CD8-positive, alpha-beta memory T cell (primary cell): Measurements from ENCODE around the gene KRT81. TPM values are rescaled to one million over a fixed set of nuclear protein-coding genes. Genes with fewer than 3 reads are reported as not detected.
A peak's percentile ranks its signal among the peaks of the same experiment; 100 is the strongest.

ENCODE experiments used
- CTCF ChIA-PET: fragments of 350-600 bp; sonication (Branson Sonifier 250); formaldehyde crosslinking; loops from one replicate; lab custom pipeline; 2021; ENCODE audit warnings: antibody characterized with exemption; lab: Charles Lee
- POLR2A ChIA-PET: fragments of 350-600 bp; sonication (Branson Sonifier 250); formaldehyde crosslinking; loops from one replicate; lab custom pipeline; 2021; ENCODE audit warnings: antibody characterized with exemption; lab: Charles Lee
- DNase-seq, 5 donors: peaks; one replicate each; pipeline versions ENCODE4 v3.0.0 to v3.0.0-alpha.2; 2020 to 2022; ENCODE audit warnings: mixed read lengths in 1 of 5
- H3K27ac ChIP-seq: one replicate; pipeline ENCODE4 v1.7.0; 2013; ENCODE audit warnings: low read depth, mild to moderate bottlenecking, low read length, moderate library complexity
- H3K27me3 ChIP-seq: 2 replicates; pipeline ENCODE4 v1.7.0; 2013; ENCODE audit warnings: low read length, mild to moderate bottlenecking; ENCODE audit not compliant: insufficient read depth, poor library complexity, severe bottlenecking
- H3K36me3 ChIP-seq: 2 replicates; pipeline ENCODE4 v1.7.0; 2013; ENCODE audit warnings: mild to moderate bottlenecking, low read length, moderate library complexity; ENCODE audit not compliant: insufficient read depth
- H3K4me1 ChIP-seq: 2 replicates; pipeline ENCODE4 v1.7.0; 2013; ENCODE audit warnings: mild to moderate bottlenecking, low read length, moderate library complexity; ENCODE audit not compliant: insufficient read depth
- H3K4me3 ChIP-seq: 2 replicates; pipeline ENCODE4 v1.7.0; 2013; ENCODE audit warnings: mild to moderate bottlenecking, low read length
- H3K9me3 ChIP-seq: 2 replicates; pipeline ENCODE4 v1.7.0; 2013; ENCODE audit warnings: mild to moderate bottlenecking, low read length
- H3K27ac Mint-ChIP-seq, 8 donors: one replicate each; pipeline ENCODE4 v1.8.0; 2020 to 2021; ENCODE audit warnings: mixed read lengths in 8 of 8, mild to moderate bottlenecking in 6 of 8, inconsistent platforms in 3 of 8, moderate library complexity in 3 of 8
- H3K27me3 Mint-ChIP-seq, 2 donors: one replicate each; pipeline ENCODE4 v1.8.0; 2020 to 2021; ENCODE audit warnings: mixed read lengths in 2 of 2, mild to moderate bottlenecking in 1 of 2, moderate library complexity in 1 of 2
- H3K36me3 Mint-ChIP-seq, 3 donors: one replicate each; pipeline ENCODE4 v1.8.0; 2020 to 2021; ENCODE audit warnings: mixed read lengths in 3 of 3, inconsistent platforms in 1 of 3, mild to moderate bottlenecking in 1 of 3
- H3K4me1 Mint-ChIP-seq, 3 donors: one replicate each; pipeline ENCODE4 v1.8.0; 2020 to 2021; ENCODE audit warnings: mixed read lengths in 3 of 3, inconsistent platforms in 1 of 3, mild to moderate bottlenecking in 1 of 3
- H3K4me3 Mint-ChIP-seq, 7 donors: one replicate each; pipeline ENCODE4 v1.8.0; 2020 to 2021; ENCODE audit warnings: mixed read lengths in 7 of 7, mild to moderate bottlenecking in 6 of 7, moderate library complexity in 4 of 7, inconsistent platforms in 2 of 7
- H3K9me3 Mint-ChIP-seq, 5 donors: one replicate each; pipeline ENCODE4 v1.8.0; 2020 to 2022; ENCODE audit warnings: mixed read lengths in 5 of 5, mild to moderate bottlenecking in 3 of 5, moderate library complexity in 2 of 5, inconsistent platforms in 1 of 5
- polyA plus RNA-seq: library from polyadenylated mRNA; unstranded; fragments of 300-500 nt; fragmentation: Illumina TruSeq; gene quantifications from one replicate; pipeline ENCODE4 v1.2.3, GENCODE V29; 2021
- total RNA-seq, 2 experiments: library from RNA; stranded (reverse); gene quantifications; one replicate each; pipeline ENCODE4 v1.2.3, GENCODE V29; 2021

KRT81 gene
- total and polyA plus RNA-seq, 3 experiments from 2014 or later = not detected

DNA sequence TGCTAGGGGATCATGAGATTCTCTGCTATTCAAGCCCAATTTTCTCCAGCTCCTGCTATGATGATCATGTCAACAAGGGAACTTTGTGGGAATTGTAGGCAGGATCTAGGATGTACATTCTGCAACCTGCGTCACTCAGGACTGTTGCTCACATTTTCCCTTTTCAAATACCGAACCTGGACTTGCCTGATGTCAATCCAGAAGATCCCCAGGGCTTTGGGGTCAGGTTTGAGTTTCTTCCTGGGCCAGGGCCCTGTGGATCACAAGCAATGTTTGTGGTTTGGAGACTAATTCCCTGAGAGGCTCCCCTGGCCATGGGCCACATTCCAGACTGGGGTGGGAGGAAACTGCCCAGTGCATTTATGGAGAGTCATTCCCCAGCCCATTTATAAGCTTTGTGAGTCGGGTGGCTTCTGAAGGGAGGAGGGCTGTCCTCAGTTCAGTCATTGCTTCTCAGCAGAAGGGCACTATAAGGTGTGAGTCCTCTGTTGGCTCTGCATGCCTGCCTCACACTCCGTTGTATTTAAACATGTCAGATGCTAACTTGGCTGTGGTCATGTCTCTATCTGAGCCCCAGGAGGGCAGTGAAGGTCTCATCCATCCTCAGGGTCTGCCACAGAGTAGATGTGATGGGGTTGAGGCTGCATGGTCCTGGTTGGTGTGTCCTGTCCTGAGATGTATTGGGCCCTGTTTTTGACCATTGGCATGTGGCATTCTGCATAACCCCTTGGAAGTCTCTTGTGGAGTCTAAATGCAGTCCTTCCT, 10.4 kb downstream of the KRT81 start:
- no peaks in the 10 kb centered on the region for H3K9me3 Mint-ChIP-seq
- no peak overlapping the region for H3K4me3 Mint-ChIP-seq
- Histone ChIP-seq H3K36me3 (no peaks in the 10 kb centered on the region), H3K4me1 (peaks cover 6% of the 10 kb centered on the region), H3K9me3 (no peaks in the 10 kb centered on the region), H3K4me3 (no peak overlapping the region), H3K27me3 (no peaks in the 10 kb centered on the region), H3K27ac (no peak overlapping the region)
- H3K27me3 Mint-ChIP-seq = peaks cover 16 to 50% of the 10 kb centered on the region in 2 donors
- DNase-seq = no peak
- H3K4me1 Mint-ChIP-seq = peaks cover 7 to 11% (median 10%) of the 10 kb centered on the region in 3 donors
- POLR2A ChIA-PET = no interaction called here
- no peaks in the 10 kb centered on the region for H3K36me3 Mint-ChIP-seq
- peak overlapping the region in 1 of 8 donors; percentile 10 for H3K27ac Mint-ChIP-seq
- CTCF ChIA-PET = interaction anchor here (3.2 kb wide), 1 partner anchor 11 kb away, joined by 20 read pairs; no protein-coding TSS in a partner anchor

GRCh38 chr12:52280319-52280795, 11.0 kb downstream of the KRT81 start:
- no peak overlapping the region for H3K4me3 Mint-ChIP-seq
- POLR2A ChIA-PET = no interaction called here
- H3K9me3 Mint-ChIP-seq = no peaks in the 10 kb centered on the region
- Histone ChIP-seq H3K4me3 (no peak overlapping the region), H3K27me3 (no peaks in the 10 kb centered on the region), H3K27ac (no peak overlapping the region), H3K36me3 (no peaks in the 10 kb centered on the region), H3K4me1 (peaks cover 6% of the 10 kb centered on the region), H3K9me3 (no peaks in the 10 kb centered on the region)
- H3K27ac Mint-ChIP-seq = no peak overlapping the region
- no peak for DNase-seq
- peaks cover 16 to 52% of the 10 kb centered on the region in 2 donors for H3K27me3 Mint-ChIP-seq
- H3K4me1 Mint-ChIP-seq = peaks cover 6 to 11% (median 10%) of the 10 kb centered on the region in 3 donors
- CTCF ChIA-PET = interaction anchor here (1.5 to 3.2 kb wide), 3 partner anchors 8 to 13 kb away, joined by 4 to 20 read pairs (median 17); no protein-coding TSS in a partner anchor
- H3K36me3 Mint-ChIP-seq = no peaks in the 10 kb centered on the region

- Histone ChIP-seq H3K4me3 (no peak overlapping the region), H3K36me3 (no peaks in the 10 kb centered on the region), H3K27me3 (no peaks in the 10 kb centered on the region), H3K4me1 (peaks cover 6% of the 10 kb centered on the region), H3K27ac (no peak overlapping the region), H3K9me3 (no peaks in the 10 kb centered on the region)
- peaks cover 6 to 11% (median 10%) of the 10 kb centered on the region in 3 donors for H3K4me1 Mint-ChIP-seq
- POLR2A ChIA-PET = interaction anchor here (1.2 kb wide), 1 partner anchor 1380 kb away, joined by 3 read pairs; no protein-coding TSS in a partner anchor
- H3K36me3 Mint-ChIP-seq = no peaks in the 10 kb centered on the region
- no peak overlapping the region for H3K27ac Mint-ChIP-seq
- no peak for DNase-seq
- no peaks in the 10 kb centered on the region for H3K9me3 Mint-ChIP-seq
- CTCF ChIA-PET = interaction anchor here (0.6 to 3.2 kb wide), 17 partner anchors 9 to 119 kb away, joined by 3 to 20 read pairs (median 4); partner anchors contain the start of gene KRT85
- peak overlapping the region in 1 of 7 donors; percentile 65 for H3K4me3 Mint-ChIP-seq
- peaks cover 16 to 56% of the 10 kb centered on the region in 2 donors for H3K27me3 Mint-ChIP-seq
Observed at GRCh38 chr12:52279422-52280318, 11.7 kb downstream of the KRT81 start.

GRCh38 chr12:52278575-52279421, 12.5 kb downstream of the KRT81 start:
- DNase-seq = peak; percentile 47 to 71 (median 51)
- Histone ChIP-seq H3K4me3 (no peak overlapping the region), H3K27ac (no peak overlapping the region), H3K9me3 (no peaks in the 10 kb centered on the region), H3K36me3 (no peaks in the 10 kb centered on the region), H3K27me3 (no peaks in the 10 kb centered on the region), H3K4me1 (peaks cover 6% of the 10 kb centered on the region)
- Mint-ChIP-seq H3K9me3 (no peaks in the 10 kb centered on the region), H3K4me1 (peaks cover 6 to 11% (median 10%) of the 10 kb centered on the region in 3 donors), H3K4me3 (peak overlapping the region in 2 of 7 donors; percentile 24 to 43), H3K27ac (peak overlapping the region in 2 of 8 donors; percentile 29 to 55), H3K36me3 (no peaks in the 10 kb centered on the region), H3K27me3 (peaks cover 22 to 63% of the 10 kb centered on the region in 2 donors)
- ChIA-PET CTCF (interaction anchor here (0.6 to 3.2 kb wide), 17 partner anchors 9 to 118 kb away, joined by 3 to 20 read pairs (median 4); partner anchors contain the start of gene KRT85), POLR2A (interaction anchor here (0.6 to 1.2 kb wide), 2 partner anchors 164 to 1379 kb away, joined by 3 read pairs; no protein-coding TSS in a partner anchor)

DNA sequence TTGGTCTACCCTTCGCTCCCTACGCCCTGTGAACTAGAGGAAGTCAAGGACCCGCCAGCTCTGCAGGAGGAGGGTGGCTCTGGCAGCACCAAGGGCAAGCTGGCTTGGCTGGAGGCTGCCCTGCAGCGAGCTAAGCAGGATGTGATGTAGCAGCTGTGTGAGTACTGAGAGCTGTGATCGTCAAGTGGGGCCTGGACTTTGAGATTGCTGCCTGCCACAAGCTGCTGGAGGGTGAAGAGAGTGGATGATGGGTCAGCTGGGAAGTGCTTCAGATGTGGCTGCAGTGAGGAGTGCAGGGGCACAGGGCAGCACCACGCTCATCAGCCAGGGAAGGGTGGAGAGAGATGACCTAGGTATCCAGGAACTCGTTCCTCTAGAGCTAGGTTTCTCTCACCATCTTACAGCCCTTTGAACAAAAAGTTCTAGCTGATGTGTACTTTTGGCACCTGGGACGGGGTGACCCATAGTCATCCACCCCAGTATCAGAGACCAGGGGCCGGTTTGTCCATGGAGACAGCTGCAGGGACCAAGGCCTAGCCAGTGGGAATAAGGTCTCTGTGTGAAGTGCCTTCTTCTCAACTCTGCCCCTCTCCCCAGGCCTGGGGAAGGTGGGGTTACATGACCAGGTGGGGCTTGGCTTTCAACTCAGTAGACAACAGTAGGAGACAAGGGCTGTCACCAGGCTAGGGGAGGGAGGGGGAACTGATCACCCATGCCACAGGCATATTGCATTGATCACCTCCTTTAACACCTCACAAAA, 13.7 kb downstream of the KRT81 start:
- Histone ChIP-seq H3K9me3 (no peaks in the 10 kb centered on the region), H3K4me1 (peaks cover 6% of the 10 kb centered on the region), H3K27ac (no peak overlapping the region), H3K36me3 (no peaks in the 10 kb centered on the region), H3K4me3 (no peak overlapping the region), H3K27me3 (no peaks in the 10 kb centered on the region)
- peaks cover 22 to 71% of the 10 kb centered on the region in 2 donors for H3K27me3 Mint-ChIP-seq
- H3K9me3 Mint-ChIP-seq = no peaks in the 10 kb centered on the region
- no peak for DNase-seq
- H3K4me1 Mint-ChIP-seq = peaks cover 6 to 11% (median 10%) of the 10 kb centered on the region in 3 donors
- H3K36me3 Mint-ChIP-seq = no peaks in the 10 kb centered on the region
- ChIA-PET POLR2A (no interaction called here), CTCF (interaction anchor here (1.3 to 2.9 kb wide), 2 partner anchors 11 to 52 kb away, joined by 3 to 17 read pairs; no protein-coding TSS in a partner anchor)
- H3K27ac Mint-ChIP-seq = no peak overlapping the region
- H3K4me3 Mint-ChIP-seq = no peak overlapping the region

GRCh38 chr12:52275686-52276085, 15.6 kb downstream of the KRT81 start:
- H3K27ac Mint-ChIP-seq = no peak overlapping the region
- H3K4me1 Mint-ChIP-seq = peaks cover 6 to 11% (median 10%) of the 10 kb centered on the region in 3 donors
- Histone ChIP-seq H3K9me3 (no peaks in the 10 kb centered on the region), H3K36me3 (no peaks in the 10 kb centered on the region), H3K27me3 (no peaks in the 10 kb centered on the region), H3K4me1 (peaks cover 6% of the 10 kb centered on the region), H3K4me3 (no peak overlapping the region), H3K27ac (no peak overlapping the region)
- H3K4me3 Mint-ChIP-seq = no peak overlapping the region
- no peaks in the 10 kb centered on the region for H3K9me3 Mint-ChIP-seq
- no peak for DNase-seq
- no peaks in the 10 kb centered on the region for H3K36me3 Mint-ChIP-seq
- peaks cover 22 to 72% of the 10 kb centered on the region in 2 donors for H3K27me3 Mint-ChIP-seq
- CTCF ChIA-PET = no interaction called here
- POLR2A ChIA-PET = no interaction called here
